NCI-H2107 treated with DMSO at 0.1 percent for 48 hours (cell line): ENCODE results near the gene OR1S1.
"Not testable (repeated sequence)": the region's sequence is repeated elsewhere in the genome, so short reads cannot be mapped to it uniquely, and the experiment has no call there.

Experiments
- DNase-seq: peaks from one replicate; lab custom pipeline; 2025; ENCODE audit not compliant: unreplicated experiment; lab: John Stamatoyannopoulos, UW

Gene OR1S1

DNA sequence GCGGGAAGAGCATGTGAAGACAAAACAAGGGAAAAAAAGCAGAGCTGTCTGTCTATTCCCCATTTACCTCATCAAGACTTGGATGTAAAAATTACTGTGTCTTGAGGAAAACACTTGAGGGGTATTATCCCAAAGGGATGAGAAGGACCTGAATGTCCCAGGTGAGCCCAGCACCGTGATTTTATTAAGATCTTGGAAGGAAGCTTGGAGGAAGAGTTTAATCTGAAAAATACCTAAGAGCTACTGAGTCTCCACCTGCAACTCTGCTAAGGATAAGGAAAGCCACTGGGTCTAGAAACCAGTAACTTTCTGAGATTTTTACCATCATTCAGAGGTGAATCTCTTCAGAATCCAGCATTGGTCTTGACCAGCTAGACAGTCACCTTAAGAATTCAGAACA, at the start of gene OR1S1:
OR1S1 (plus strand) TSS at position 301 of the 400 bp plus-strand sequence.
- DNase-seq: not testable (repeated sequence)

- no peak for DNase-seq
Observed at GRCh38 chr11:58164389-58164788, 48.1 kb upstream of the OR1S1 start.

DNA sequence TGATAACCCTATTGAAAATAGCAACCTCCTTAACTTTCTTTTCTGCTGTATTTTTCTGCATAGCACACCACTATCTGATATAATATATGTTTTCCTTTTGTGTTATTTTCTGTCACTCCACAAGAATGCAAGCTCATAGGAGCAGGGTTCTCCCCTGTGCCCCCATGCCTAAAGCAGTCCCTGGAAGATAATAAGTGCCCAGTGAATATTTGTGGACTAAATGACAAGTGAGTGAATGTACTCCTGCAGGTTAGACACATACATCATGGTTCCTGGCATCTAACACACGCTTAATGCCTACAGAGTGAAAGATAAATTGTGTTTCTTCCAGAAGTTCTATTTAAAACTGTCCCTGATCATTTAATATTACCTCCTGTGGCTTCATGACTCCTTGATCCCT, 47.5 kb upstream of the OR1S1 start:
- no peak for DNase-seq

DNA sequence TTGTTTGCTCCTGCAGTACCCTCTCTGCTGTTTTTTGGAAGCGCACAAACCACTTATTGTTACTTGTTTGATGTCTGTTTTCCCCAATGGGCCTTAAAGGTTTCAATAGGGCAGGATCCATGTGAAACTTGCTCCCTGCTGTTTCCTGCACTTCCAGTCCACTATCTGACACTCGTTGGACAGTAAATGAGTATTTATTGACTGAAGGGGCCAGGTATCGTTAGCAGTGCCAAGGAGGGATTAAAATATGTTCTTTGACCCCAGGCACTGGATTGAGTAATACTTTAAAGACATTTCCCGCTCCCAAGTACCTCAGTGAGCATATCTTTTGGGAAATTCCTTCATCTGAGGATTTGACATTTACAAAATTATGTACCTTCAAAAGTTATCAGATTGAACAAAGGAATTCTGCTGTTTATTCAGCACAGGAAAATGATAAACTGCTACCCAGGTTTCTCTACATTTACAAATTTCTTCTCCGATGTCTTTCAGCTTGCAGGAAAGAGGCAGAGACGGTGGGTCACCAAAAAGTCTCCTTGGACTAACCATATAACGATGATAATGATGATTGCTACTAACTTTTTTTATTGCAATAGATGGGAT, 46.9 kb upstream of the OR1S1 start:
- no peak for DNase-seq

DNA sequence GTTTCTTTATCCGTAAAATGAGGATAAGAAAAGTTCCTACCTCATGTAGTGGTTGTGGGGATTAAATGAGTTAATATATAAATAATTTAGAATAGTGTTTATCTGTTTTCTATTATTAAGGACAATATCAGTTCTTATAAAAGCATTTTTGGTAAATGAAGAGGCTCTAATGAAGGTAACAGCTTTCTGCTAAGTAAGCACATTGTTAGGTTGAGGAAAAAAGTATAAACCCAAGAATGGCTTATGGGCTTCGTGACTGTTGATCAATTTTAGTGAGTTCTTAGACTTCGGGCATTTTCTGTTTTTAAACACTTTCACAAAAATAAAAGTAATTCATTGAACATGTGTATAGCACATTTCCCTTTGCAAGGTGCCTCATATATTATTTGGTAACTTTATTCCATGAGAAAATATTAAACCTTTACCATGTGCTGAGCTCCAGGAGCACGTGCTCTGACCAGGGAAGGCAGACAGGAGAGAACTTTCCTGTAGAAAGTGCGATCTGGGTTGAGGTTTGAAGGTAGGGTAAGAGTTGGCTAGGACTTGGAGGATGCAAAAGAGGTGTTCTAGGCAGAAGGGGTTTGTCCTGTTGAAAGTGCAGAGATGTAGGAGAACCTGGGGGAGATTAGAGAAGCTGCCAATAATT, 35.0 kb upstream of the OR1S1 start:
- no peak for DNase-seq

GRCh38 chr11:58178444-58178843, 34.1 kb upstream of the OR1S1 start:
- DNase-seq: no peak

- DNase-seq: no peak
Observed at GRCh38 chr11:58179648-58180047, 32.9 kb upstream of the OR1S1 start.

GRCh38 chr11:58186938-58187337, 25.6 kb upstream of the OR1S1 start:
- no peak for DNase-seq

DNA sequence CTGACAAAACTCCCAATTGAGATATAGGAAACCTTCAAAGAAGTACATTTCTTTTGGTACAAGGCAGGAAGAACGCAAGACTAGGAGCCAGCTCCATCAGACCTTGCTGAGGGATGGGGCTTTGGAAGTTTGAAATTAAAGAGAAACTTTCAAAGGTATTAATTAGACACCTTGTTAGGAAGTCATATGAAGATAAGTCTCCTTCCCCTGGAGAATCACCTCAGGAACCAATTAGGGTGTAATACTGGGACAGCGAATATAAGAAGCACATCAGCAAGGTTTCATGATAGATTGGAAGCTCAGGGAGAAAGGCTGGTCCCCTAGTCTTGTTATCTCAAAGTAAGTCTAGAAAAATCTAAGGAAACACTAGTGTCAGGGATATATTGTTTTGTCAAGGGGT, 23.8 kb upstream of the OR1S1 start, which contains the start of gene OR9Q2:
OR9Q2 (plus strand) TSS at position 301 of the 400 bp plus-strand sequence. CDS start 1,421 bp downstream, outside the sequence.
- no peak for DNase-seq

GRCh38 chr11:58192229-58192628, 20.3 kb upstream of the OR1S1 start:
- DNase-seq: no peak

GRCh38 chr11:58193391-58193790, 19.1 kb upstream of the OR1S1 start:
- no peak for DNase-seq

DNA sequence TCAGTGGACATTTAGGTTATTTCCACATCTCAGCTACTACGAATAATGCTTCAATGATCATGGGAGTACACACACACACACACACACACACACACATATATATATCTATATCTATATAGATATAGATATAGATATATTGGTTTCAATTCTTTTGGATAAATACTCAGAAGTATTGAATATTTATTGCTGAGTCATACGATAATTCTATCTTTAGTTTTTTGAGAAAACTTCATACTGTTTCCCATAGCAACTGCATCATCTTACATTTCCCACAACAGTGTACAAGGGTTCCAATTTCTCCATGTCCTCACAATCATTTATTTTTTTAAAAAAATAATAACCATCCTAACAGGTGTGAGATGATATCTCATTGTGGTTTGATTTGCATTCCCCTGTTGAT, 16.6 kb upstream of the OR1S1 start:
- DNase-seq: no peak

- no peak for DNase-seq
Observed at GRCh38 chr11:58199271-58199670, 13.2 kb upstream of the OR1S1 start.

- DNase-seq: no peak
Observed at GRCh38 chr11:58204042-58204441, 8.5 kb upstream of the OR1S1 start, which contains the start of gene OR1S2. OR1S2 (minus strand) TSS chr11:58204142; CDS start chr11:58204142, 0 bp downstream.

GRCh38 chr11:58216476-58216875, 4.0 kb downstream of the OR1S1 start:
- DNase-seq: no peak

DNA sequence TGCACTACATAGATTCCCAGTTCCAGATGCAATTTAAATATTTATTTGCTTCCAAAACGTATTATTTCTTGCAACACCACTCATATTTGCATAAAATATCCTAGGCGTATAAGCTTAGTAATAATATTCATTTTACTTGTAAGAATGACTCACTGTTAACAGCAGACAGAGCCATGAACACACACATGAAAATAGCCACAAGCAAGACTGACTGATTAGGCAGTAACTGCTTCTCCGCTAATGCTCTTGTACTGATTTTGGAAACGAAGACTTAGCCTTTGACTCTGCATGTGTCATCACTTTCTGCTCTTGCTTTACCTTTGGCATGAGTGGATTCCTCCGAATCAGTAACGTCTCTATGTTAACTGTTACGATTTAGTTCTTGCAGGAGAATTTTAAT, 10.2 kb downstream of the OR1S1 start:
- DNase-seq: no peak

DNA sequence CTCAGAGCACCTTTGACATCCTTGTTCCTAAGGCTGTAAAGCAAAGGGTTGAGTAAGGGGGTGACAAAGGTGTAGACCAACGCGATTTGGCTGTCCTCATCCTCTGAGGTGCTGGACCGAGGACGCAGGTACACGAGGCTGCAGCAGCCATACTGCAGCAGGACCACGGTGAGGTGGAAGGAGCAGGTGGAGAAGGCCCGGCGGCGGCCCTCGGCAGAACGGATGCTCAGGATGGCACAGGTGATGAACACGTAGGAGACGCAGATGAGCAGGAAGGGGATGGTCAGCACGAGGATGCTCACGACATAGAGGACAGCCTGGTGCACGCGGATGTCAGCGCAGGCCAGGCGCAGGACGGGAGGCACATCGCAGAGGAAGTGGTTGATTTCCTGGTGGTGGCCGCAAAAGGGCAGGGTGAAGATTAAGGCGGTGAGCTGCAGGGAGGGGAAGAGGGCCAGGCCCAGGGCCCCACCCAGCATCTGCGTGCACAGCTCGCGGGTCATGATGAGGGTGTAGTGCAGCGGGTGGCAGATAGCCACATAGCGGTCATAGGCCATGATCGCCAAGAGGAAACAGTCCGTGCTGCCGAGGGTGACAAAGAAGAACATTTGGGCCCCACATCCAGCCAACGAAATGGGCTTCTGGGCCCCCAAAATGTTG, 15.6 kb downstream of the OR1S1 start:
- DNase-seq: no peak

GRCh38 chr11:58243954-58244353, 31.4 kb downstream of the OR1S1 start:
- no peak for DNase-seq

DNA sequence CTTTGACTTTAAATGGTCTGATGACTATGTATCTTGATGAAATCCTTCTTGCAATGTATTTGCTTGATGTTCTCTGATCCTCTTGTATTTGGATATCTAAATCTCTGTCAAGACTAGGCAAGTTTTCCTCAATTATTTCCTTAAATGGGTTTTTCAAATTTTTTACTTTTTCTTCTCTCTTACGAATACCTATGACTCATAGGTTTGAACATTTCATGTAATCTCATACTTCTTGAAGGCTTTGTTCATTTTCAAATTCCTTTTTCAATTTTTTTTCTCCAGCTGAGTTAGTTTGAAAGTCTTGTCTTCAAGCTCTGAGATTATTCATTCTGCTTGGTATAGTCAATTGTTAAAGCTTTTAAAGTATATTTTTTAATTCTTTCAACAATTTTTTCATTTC, 42.4 kb downstream of the OR1S1 start:
- DNase-seq: no peak

DNA sequence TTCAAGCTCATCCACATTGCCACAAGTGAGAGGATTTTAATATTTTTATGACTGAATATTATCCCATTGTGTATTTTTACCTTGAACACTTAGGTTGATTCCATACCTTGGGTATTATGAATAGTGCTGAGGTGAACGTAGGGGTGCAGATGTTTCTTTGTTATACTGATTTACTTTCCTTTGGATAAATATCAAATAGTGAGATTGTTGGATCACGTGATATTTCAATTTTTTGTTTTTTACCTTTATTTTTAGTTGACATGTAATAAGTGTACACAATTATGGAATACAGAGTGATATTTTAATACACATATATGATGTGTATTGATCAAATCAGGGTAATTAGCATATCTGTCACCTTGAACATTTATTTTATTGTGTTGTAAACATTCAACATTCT, 47.5 kb downstream of the OR1S1 start:
- no peak for DNase-seq
